Neural progenitor cell (in vitro differentiated cells): ENCODE results near the gene REEP3. TPM values are rescaled to one million over a fixed set of nuclear protein-coding genes. Genes with fewer than 3 reads are reported as not detected.

Experiments
- DNase-seq: peaks from one replicate; pipeline ENCODE4 v3.0.0-alpha.2; 2016; ENCODE audit warnings: low spot score
- H2AFZ ChIP-seq: fragments of 200-600 bp; sonication (generic); replicated peaks from 2 replicates; pipeline ENCODE4 v1.6.1; 2016; ENCODE audit warnings: antibody characterized with exemption
- H3F3A ChIP-seq: fragments of 200-600 bp; sonication (generic); 2 replicates; pipeline ENCODE4 v1.6.1; 2016; ENCODE audit warnings: antibody characterized with exemption, low read depth
- H3K27ac ChIP-seq: fragments of 200-600 bp; sonication (generic); 2 replicates; pipeline ENCODE4 v1.5.1; 2016; ENCODE audit warnings: mild to moderate bottlenecking
- H3K27me3 ChIP-seq: fragments of 200-600 bp; sonication (generic); 2 replicates; pipeline ENCODE4 v1.6.1; 2016; ENCODE audit warnings: mild to moderate bottlenecking, moderate library complexity
- H3K36me3 ChIP-seq: fragments of 200-600 bp; sonication (generic); 2 replicates; pipeline ENCODE4 v1.5.1; 2016
- H3K4me1 ChIP-seq: fragments of 200-600 bp; sonication (generic); 2 replicates; pipeline ENCODE4 v1.6.1; 2016; ENCODE audit warnings: mixed run types
- H3K4me2 ChIP-seq: fragments of 200-600 bp; sonication (generic); 2 replicates; pipeline ENCODE4 v1.6.1; 2016
- H3K4me3 ChIP-seq: fragments of 200-600 bp; sonication (generic); 2 replicates; pipeline ENCODE4 v1.5.1; 2016
- H3K79me2 ChIP-seq: fragments of 200-600 bp; sonication (generic); 2 replicates; pipeline ENCODE4 v1.6.1; 2016; ENCODE audit warnings: low read depth
- H3K9ac ChIP-seq: fragments of 200-600 bp; sonication (generic); 2 replicates; pipeline ENCODE4 v1.6.1; 2016
- H3K9me3 ChIP-seq: fragments of 200-600 bp; sonication (generic); 2 replicates; pipeline ENCODE4 v1.5.1; 2016; ENCODE audit warnings: low read depth
- H4K20me1 ChIP-seq: fragments of 200-600 bp; sonication (generic); 2 replicates; pipeline ENCODE4 v1.6.1; 2016; ENCODE audit warnings: low read depth
- H3K27ac Mint-ChIP-seq: 3 replicates; pipeline ENCODE4 v1.8.0; 2021; ENCODE audit warnings: mixed read lengths
- H3K27me3 Mint-ChIP-seq: 2 replicates; pipeline ENCODE4 v1.8.0; 2022; ENCODE audit warnings: low read depth, mild to moderate bottlenecking, inconsistent platforms, moderate library complexity, mixed read lengths; ENCODE audit not compliant: insufficient read depth
- H3K36me3 Mint-ChIP-seq: 3 replicates; pipeline ENCODE4 v1.8.0; 2021; ENCODE audit warnings: mixed read lengths
- H3K4me1 Mint-ChIP-seq: 3 replicates; pipeline ENCODE4 v1.8.0; 2021; ENCODE audit warnings: mixed read lengths
- H3K4me3 Mint-ChIP-seq: 3 replicates; pipeline ENCODE4 v1.8.0; 2021; ENCODE audit warnings: mild to moderate bottlenecking, moderate library complexity, mixed read lengths
- H3K9me3 Mint-ChIP-seq: 3 replicates; pipeline ENCODE4 v1.8.0; 2020; ENCODE audit warnings: mixed read lengths
- CTCF ChIP-seq: fragments of 200-600 bp; sonication (generic); IDR thresholded peaks from 2 replicates; pipeline ENCODE4 v1.5.1; 2017; ENCODE audit warnings: antibody characterized with exemption, mild to moderate bottlenecking
- EZH2 ChIP-seq: fragments of 200-600 bp; sonication (generic); IDR thresholded peaks from 2 replicates; pipeline ENCODE4 v1.6.1; 2017; ENCODE audit warnings: antibody characterized with exemption, mild to moderate bottlenecking, moderate library complexity
- EZH2phosphoT487 ChIP-seq: fragments of 200-600 bp; sonication (generic); IDR thresholded peaks from 2 replicates; pipeline ENCODE4 v1.6.1; 2017; ENCODE audit warnings: antibody characterized with exemption
- total RNA-seq: library from RNA; depleted of rRNA; stranded (reverse); fragments of >200 nt; gene quantifications from 2 replicates; pipeline ENCODE4 v1.2.3, GENCODE V29; 2015; ENCODE audit warnings: low replicate concordance

REEP3 gene
- total RNA-seq, 1 donor from 2014 or later, result 42.0 TPM

GRCh38 chr10:63525021-63525420, 3.8 kb downstream of the REEP3 start:
- peaks cover 11% of the 10 kb centered on the region for H3K9me3 Mint-ChIP-seq
- peaks cover 92% of the 10 kb centered on the region for H3K79me2 ChIP-seq
- no peak overlapping the region for H3K4me3 Mint-ChIP-seq

GRCh38 chr10:63527401-63527800, 6.2 kb downstream of the REEP3 start:
- H3K9ac ChIP-seq, result no peak overlapping the region
- no peak overlapping the region for H3K27ac ChIP-seq
- peaks cover 19% of the 10 kb centered on the region for H3F3A ChIP-seq
- H3K36me3 ChIP-seq, result no peaks in the 10 kb centered on the region
- no peak overlapping the region for H3K27ac Mint-ChIP-seq
- no peaks in the 10 kb centered on the region for H3K27me3 ChIP-seq
- H3K4me3 Mint-ChIP-seq, result no peak overlapping the region
- no peaks in the 10 kb centered on the region for H3K27me3 Mint-ChIP-seq
- no peak for TF ChIP-seq CTCF
- TF ChIP-seq EZH2, result no peak
- no peak for TF ChIP-seq EZH2phosphoT487
- H4K20me1 ChIP-seq, result peaks cover 44% of the 10 kb centered on the region
- H3K4me3 ChIP-seq, result no peak overlapping the region
- DNase-seq, result no peak
- no peak overlapping the region for H2AFZ ChIP-seq
- H3K9me3 ChIP-seq, result no peaks in the 10 kb centered on the region
- peaks cover 7% of the 10 kb centered on the region for H3K9me3 Mint-ChIP-seq
- H3K36me3 Mint-ChIP-seq, result peaks cover 23% of the 10 kb centered on the region
- peaks cover 100% of the 10 kb centered on the region for H3K79me2 ChIP-seq
- H3K4me2 ChIP-seq, result no peak overlapping the region
- H3K4me1 ChIP-seq, result peaks cover 15% of the 10 kb centered on the region
- H3K4me1 Mint-ChIP-seq, result peaks cover 20% of the 10 kb centered on the region

More at GRCh38 chr10:63525021-63525420, 3.8 kb downstream of the REEP3 start:
- Histone ChIP-seq H3K4me1 (peaks cover 23% of the 10 kb centered on the region), H3F3A (peaks cover 38% of the 10 kb centered on the region), H3K27ac (no peak overlapping the region), H3K9me3 (no peaks in the 10 kb centered on the region), H4K20me1 (peaks cover 40% of the 10 kb centered on the region), H3K27me3 (no peaks in the 10 kb centered on the region), H3K9ac (no peak overlapping the region), H3K4me2 (no peak overlapping the region), H2AFZ (no peak overlapping the region), H3K36me3 (no peaks in the 10 kb centered on the region), H3K4me3 (no peak overlapping the region)
- DNase-seq, result no peak
- no peaks in the 10 kb centered on the region for H3K27me3 Mint-ChIP-seq
- H3K4me1 Mint-ChIP-seq, result peaks cover 22% of the 10 kb centered on the region
- peaks cover 28% of the 10 kb centered on the region for H3K36me3 Mint-ChIP-seq
- TF ChIP-seq CTCF, result no peak
- no peak for TF ChIP-seq EZH2phosphoT487
- no peak for TF ChIP-seq EZH2
- H3K27ac Mint-ChIP-seq, result no peak overlapping the region

GRCh38 chr10:63528084-63528744, 7.0 kb downstream of the REEP3 start:
- TF ChIP-seq CTCF (no peak), EZH2 (no peak), EZH2phosphoT487 (no peak)
- Mint-ChIP-seq H3K27me3 (no peaks in the 10 kb centered on the region), H3K4me1 (peaks cover 12% of the 10 kb centered on the region), H3K9me3 (peaks cover 7% of the 10 kb centered on the region), H3K27ac (no peak overlapping the region), H3K4me3 (no peak overlapping the region), H3K36me3 (peaks cover 28% of the 10 kb centered on the region)
- Histone ChIP-seq H3K9ac (no peak overlapping the region), H3K27me3 (no peaks in the 10 kb centered on the region), H3K4me3 (no peak overlapping the region), H3K4me2 (no peak overlapping the region), H4K20me1 (peaks cover 40% of the 10 kb centered on the region), H2AFZ (no peak overlapping the region), H3K4me1 (peaks cover 7% of the 10 kb centered on the region), H3K36me3 (no peaks in the 10 kb centered on the region), H3K27ac (no peak overlapping the region), H3K9me3 (no peaks in the 10 kb centered on the region), H3F3A (peaks cover 10% of the 10 kb centered on the region), H3K79me2 (peaks cover 100% of the 10 kb centered on the region)
- no peak for DNase-seq
